Activated CD8-positive, alpha-beta memory T cell treated with anti-CD3 and anti-CD28 coated beads for 48 hours (primary cell): ENCODE measurements around the gene USP20.

Experiments used
- DNase-seq, 3 experiments: peaks; one replicate each; pipeline ENCODE4 v3.0.0-alpha.2; 2020; ENCODE audit warnings: low read depth in 2 of 3, low spot score in 2 of 3

USP20 gene

DNA sequence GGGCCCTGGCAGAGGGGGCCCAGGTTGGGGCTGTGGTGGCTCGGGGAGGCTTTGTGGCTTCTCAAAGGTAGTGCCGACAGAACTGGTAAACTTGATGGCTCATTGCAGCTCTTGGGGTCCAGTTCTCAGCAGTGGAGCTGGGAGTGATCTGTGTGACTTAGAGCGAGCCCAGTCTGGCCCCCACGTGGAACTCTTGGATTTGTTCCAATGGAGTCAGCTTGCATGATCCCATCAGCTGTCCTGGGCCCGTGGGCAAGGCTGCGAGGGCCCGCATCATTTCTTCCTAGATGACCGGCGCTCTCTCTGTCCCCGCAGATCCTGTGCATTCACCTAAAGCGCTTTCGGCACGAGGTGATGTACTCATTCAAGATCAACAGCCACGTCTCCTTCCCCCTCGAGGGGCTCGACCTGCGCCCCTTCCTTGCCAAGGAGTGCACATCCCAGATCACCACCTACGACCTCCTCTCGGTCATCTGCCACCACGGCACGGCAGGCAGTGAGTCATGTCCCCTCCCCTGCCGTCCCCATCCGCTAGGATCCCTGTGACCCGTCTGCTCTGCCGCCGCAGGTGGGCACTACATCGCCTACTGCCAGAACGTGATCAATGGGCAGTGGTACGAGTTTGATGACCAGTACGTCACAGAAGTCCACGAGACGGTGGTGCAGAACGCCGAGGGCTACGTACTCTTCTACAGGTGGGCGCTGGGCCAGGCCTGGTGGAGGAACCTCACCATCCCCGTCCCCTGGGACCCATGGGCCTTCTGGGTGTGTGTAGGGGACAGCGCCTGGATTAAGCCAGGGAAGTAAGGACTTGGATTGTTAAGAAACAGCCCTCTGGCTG, 39.2 kb downstream of the USP20 start:
- DNase-seq = no peak

DNA sequence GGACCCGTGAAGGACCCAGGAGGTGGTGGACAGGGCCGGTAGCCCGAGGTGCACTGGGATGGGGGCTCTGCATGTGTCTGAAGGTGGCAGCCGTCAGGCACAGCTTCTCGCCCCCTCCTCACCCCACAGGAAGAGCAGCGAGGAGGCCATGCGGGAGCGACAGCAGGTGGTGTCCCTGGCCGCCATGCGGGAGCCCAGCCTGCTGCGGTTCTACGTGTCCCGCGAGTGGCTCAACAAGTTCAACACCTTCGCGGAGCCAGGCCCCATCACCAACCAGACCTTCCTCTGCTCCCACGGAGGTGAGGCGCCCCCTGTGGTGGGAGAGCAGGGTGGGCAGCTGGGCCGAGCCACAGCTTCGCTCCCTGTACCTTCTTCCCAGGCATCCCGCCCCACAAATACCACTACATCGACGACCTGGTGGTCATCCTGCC, 39.9 kb downstream of the USP20 start:
- no peak for DNase-seq

DNA sequence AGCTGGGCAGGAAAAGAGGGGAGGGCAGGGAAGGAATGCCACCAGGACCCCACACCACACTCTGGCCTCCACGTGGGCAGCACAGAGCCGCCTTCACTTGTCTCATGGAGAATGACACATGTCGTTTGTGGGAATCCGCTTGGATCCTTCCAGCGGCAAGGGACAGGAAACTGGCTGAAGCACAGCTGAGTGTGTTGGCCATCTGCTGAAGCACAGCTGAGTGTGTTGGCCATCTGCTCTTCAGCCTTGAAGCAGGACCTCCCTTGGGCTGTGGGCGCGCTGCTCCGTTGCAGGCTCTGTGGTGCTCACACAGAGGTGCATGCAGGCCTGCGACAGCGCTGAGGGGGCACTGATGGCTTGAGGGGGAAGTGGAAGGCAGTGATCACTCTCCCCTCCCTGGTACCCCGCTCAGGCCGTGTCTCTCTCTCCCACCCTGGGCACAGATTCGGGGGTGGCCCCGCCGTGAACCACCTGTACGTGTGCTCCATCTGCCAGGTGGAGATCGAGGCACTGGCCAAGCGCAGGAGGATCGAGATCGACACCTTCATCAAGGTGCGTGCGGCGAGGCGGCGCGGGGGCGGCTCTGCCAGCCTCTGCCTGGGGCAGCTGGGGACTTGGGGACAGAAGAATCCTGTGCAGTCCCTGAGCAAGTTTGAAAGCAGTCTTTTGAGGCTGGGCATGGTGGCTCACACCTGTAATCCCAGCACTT, 40.6 kb downstream of the USP20 start:
- DNase-seq = no peak

- no peak for DNase-seq
Observed at GRCh38 chr9:129876815-129877214, 41.6 kb downstream of the USP20 start.

DNA sequence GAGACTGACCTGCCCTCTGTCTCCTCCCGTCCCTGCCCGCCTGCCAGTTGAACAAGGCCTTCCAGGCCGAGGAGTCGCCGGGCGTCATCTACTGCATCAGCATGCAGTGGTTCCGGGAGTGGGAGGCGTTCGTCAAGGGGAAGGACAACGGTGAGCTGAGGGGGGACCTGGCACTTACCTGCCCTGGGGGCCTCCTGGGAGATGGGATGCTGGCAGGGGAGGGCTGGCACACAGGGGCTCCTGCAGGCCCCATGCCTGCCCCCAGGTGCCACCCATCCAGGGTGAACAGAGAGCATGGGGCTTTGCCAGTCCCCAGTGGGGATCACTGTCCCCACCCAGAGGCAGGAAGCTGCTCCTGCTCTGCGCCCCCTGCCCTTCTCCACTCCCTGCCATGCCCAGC, 43.0 kb downstream of the USP20 start:
- no peak for DNase-seq

GRCh38 chr9:129879103-129879699, 43.9 kb downstream of the USP20 start:
- DNase-seq = no peak

- no peak for DNase-seq
Observed at GRCh38 chr9:129879991-129880653, 44.9 kb downstream of the USP20 start.

DNA sequence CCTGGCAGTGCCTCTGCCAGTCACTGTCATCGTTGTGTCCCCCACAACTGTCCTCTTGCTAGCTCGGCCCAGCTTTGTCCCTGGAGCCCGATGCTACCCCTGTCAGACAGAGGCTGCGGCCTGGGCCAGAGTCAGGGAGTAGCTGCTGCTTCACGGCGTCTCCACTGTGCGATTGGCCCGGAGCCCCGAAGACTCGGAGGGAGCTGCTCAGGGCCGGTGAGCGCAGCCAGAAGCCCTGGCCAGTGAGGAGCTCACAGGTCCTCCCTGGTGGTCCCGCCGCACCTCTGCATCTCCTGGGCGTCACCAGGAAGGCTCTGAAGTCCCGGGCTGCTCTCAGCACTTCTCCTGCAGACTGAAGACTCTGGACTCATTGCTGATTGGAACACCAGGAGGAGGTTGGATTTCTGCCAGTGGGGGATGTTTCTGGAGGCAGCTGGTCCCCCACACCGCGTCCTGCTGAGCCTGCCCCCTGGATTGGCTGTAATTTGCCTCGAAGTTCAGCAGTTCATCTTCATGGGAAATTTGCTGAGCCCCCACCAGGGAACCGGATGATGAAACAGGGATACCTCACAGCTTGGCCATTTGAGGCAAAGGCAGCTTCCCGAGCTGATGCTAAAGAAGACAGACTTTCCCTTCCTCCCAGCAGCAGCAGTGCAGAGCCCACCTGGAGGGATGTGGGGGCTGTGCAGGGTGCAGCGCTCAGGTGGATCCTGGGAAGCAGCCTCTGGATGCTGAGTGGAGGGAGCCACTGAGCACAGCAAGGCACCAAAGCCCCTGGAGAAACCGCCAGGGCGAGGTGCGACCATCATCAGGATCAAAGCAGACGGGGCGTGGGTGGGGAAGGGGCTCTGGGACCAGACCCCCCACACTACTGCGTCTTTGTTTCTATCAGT, 45.6 kb downstream of the USP20 start:
- no peak for DNase-seq

DNA sequence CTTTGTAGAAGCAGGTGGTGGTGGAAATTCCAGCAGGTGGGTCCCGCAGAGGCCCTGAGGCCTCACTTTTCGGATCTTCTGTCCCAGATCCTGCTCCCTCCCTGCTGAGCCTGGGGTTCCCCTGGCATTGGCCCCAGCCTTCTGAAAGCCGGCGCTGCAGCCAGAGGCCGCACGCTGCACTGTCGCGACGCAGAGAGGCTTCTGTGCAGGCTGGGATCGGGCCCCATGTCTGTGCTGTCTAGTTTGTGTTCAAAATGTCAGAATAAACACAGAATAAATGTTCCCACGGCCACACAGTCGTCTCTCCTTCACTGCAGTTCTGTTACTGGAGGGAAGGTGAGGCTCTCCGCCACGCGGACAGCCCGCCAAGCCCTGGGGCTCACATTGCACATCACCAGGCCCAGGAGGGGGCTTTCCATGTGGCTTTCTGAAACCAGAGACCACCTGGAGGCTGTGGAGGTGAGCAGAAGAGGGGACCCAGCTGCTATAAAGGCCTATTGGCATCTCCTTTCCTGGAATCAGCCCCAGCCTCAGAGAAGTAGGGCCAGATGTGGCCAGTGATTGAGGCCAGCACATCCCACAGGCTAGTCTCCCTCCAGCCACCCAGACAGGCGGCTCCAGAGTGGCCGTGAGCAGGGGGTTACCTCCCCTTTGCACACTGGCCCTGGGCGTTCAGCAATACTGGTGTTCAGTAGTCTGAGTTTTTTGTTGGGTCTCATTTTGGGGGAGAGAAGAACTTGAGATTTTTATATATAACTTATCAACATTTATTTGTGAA, 46.5 kb downstream of the USP20 start:
- no peak for DNase-seq

- peak; percentile 88 to 90 (median 89) for DNase-seq
Observed at GRCh38 chr9:129884220-129885017, 49.2 kb downstream of the USP20 start.

- no peak for DNase-seq
Observed at GRCh38 chr9:129885018-129885669, 49.9 kb downstream of the USP20 start.

- DNase-seq = peak; percentile 80 to 94 (median 87)
Observed at GRCh38 chr9:129885670-129886106, 50.4 kb downstream of the USP20 start.

DNA sequence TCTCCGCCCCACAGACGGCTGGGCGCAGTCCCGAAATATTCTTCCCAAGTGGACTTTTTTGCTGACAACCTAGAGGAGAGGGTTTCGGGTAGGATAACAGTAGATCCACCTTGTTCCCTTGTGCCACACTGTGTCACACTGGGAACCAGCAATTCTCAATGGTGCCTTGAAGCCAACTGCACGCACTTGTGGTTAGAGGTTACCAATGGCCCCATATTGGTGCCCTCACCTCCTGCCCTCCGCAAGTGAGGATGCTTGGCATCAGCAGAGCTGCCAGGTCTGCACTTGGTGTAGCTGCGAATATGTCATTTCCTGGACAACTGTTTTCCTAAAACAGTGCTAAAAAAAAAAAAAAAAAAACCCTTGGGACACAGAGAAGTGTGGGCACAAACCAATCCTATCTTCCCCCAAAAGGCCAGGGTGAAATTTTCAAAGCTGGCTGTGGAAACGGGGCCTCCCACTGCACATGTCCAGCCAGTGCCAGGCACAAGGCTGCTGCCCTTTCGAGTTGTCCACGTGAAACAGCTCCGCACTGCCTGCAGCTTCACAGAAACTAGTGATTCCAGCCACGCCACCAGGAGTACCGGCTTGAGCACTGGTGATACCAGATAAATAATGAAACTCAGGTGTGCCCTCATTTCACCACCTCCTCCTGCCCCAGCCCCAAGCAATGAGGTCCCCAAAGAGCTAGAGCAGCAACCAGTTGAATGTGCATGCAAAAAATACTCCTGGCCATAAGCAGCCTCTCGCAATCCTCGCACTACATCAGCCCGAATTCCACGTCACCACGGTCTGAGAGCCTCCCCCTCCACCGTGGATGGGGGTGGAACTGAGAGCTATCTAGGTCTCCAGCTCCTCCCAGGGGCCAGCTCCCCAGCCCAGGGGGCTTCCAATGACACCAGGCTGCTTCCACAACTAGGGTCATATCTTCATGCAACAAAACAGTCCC, 51.2 kb downstream of the USP20 start:
- peak in 2 of 3 experiments; percentile 38 to 52 for DNase-seq

DNA sequence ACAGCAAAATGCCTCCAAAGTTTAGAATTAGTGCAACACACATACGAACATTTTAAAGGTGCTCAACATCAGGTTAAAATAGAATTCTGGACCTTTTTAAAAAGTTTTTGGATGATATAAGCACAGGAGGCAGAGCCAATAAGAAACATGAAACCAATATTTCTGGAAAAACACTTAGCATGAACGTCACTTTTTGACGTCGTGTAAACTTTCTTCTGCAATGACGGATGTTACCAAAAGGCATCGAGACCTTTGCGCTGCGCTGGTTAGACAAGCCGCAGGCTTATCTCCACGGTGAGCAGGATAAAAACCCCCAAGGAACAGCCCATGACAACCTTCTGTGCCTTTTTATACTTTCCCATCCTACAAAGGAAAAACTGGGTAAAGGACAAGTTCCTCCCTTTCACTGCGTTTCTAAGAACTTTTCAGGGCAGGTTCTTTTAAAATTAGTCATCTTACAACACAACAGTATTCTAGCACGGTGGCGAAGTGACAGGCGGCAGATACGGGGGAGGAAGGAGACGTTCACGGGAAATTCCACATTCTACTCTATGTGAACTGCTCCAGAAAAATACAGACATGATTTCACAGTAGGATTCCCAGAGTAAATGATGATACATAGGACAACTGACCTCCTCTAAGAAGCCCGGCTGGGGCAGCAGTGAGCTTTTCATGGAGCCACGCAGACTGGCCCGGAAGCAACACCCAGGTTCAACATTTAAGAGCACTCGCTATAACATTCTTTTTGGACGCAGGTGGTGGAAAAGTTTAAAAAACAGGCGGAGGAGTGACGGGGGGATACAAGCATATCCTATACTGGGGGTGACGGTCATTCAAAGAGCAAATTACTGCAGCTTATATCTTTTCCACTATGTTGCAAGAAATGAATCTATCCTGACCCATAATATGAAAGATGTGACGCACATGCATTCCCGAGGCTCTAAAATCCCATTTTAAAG, 52.4 kb downstream of the USP20 start:
- DNase-seq = peak in 1 of 3 experiments; percentile 32

DNA sequence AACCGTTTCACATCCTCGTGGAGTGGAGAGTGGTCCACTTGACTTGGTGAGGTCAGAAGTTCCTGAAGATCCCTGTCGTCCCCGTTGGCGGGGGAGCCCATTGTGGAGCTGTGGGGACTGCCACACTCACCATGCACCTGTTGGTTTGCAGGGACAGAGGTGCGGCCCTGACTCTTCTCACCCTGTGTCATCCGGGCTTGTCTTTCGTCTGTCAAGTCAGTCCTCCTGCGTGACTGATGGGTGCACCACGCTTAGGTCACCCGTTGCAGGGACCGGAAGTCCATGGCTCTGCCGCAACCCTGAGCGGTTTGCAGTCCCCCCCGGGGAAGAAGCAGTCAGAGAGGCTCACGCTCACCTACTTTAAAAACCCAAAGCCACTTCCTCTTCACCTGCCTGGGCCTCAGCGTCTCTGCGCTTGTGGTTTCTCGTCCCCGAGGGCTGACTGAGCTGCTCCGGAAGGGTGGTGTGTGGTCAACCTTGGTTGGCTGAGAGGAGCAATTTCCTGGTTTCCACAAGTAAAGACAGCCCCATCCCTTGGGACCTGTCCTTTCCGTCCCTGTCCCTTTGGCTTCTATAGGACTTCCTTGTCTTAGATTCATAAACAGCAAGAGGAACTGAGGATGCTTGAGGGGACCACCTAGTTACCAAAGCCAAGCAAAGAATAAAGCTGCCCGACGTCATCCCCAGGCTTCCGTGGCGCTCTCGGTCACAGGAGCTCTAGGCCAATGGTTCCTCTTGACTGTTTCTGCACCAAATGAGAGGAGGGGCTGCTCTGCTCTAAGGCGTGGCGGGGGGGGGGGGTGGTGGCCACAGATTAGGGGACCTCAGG, 53.2 kb downstream of the USP20 start:
- peak; percentile 66 to 89 (median 80) for DNase-seq
